ENCODE results near the gene LRMDA. TPM values are rescaled to one million over a fixed set of nuclear protein-coding genes. Genes with fewer than 3 reads are reported as not detected.

The LRMDA gene
- total and polyA plus RNA-seq, 2 donors (not counting 3 experiments of a cell fraction or from before 2014, with no cell fraction given) = 9.7 to 18.0 TPM

- FAIRE-seq = no peak
- Histone ChIP-seq H3K4me1 (ENCODE audit: control insufficient read depth, extremely low read depth, insufficient read depth, low read length) (peaks cover 9% of the 10 kb centered on the region), H3K4me3 (replicated peaks in 1 of 3; ENCODE audit: insufficient read depth in 1 of 3, low read depth in 1 of 3, low read length in 3 of 3) (no peak overlapping the region), H3K27ac (ENCODE audit: insufficient read depth, low read depth, low read length) (no peak overlapping the region), H3K4me2 (ENCODE audit: insufficient read depth, low read length) (no peak overlapping the region), H3K27me3 (ENCODE audit: control insufficient read depth in 2 of 2, insufficient read depth in 2 of 2, low read length in 2 of 2) (no peaks in the 10 kb centered on the region), H4K20me1 (replicated peaks; ENCODE audit: control insufficient read depth, extremely low read depth, insufficient read depth, low read length) (no peaks in the 10 kb centered on the region), H3K9me3 (replicated peaks; ENCODE audit: control insufficient read depth, insufficient read depth, low read length) (no peaks in the 10 kb centered on the region), H3K9ac (replicated peaks; ENCODE audit: extremely low read depth, insufficient read depth, low read length) (no peak overlapping the region), H3K36me3 (ENCODE audit: control insufficient read depth in 2 of 2, extremely low read depth in 1 of 2, insufficient read depth in 2 of 2, low read length in 2 of 2) (no peaks in the 10 kb centered on the region), H2AFZ (ENCODE audit: low read depth, low read length) (no peak overlapping the region), H3K79me2 (ENCODE audit: control insufficient read depth, insufficient read depth, low read length) (no peaks in the 10 kb centered on the region), H3K9me1 (replicated peaks; ENCODE audit: control insufficient read depth, extremely low read depth, insufficient read depth, low read length) (no peaks in the 10 kb centered on the region)
- intact Hi-C loops (cut with micrococcal nuclease) = no loop called here
- POLR2A ChIA-PET = no interaction called here
- CTCF ChIA-PET = interaction anchor here (1.7 kb wide), 1 partner anchor 20 kb away, joined by 5 read pairs; no protein-coding TSS in a partner anchor
- BruUV-seq (replicated peaks) = no TSS peak
- TF ChIP-seq CTCF (IDR thresholded peaks at IDR 0.05; ENCODE audit: extremely low read depth in 1 of 2, insufficient read depth in 1 of 2, low read depth in 1 of 2, low read length in 2 of 2) (no peak), MYC (IDR thresholded peaks at IDR 0.05; ENCODE audit: low read depth, low read length) (no peak), JUN (IDR thresholded peaks at IDR 0.05; ENCODE audit: borderline replicate concordance, insufficient read depth, insufficient read length, low read depth) (no peak), MAX (IDR thresholded peaks at IDR 0.05; ENCODE audit: insufficient read depth, insufficient read length) (no peak), POLR2AphosphoS5 (IDR thresholded peaks at IDR 0.05; ENCODE audit: insufficient read depth, low read depth, low read length) (no peak), POLR2A (IDR thresholded peaks at IDR 0.05; ENCODE audit: low read depth, low read length) (no peak), FOS (IDR thresholded peaks at IDR 0.05; ENCODE audit: borderline replicate concordance, insufficient read depth, low read length) (no peak)
- dilution Hi-C loops (cut with MboI; ENCODE audit: extremely low pct_ligation_motif_present, low sequenced_read_pairs) = no loop called here
- DNase-seq (ENCODE audit: low read depth, low spot score) = no peak
These were observed 926.4 kb downstream of the LRMDA start for GRCh38 chr10:76357726-76358415.
